ENCODE data around the gene OR56A5.

DNA sequence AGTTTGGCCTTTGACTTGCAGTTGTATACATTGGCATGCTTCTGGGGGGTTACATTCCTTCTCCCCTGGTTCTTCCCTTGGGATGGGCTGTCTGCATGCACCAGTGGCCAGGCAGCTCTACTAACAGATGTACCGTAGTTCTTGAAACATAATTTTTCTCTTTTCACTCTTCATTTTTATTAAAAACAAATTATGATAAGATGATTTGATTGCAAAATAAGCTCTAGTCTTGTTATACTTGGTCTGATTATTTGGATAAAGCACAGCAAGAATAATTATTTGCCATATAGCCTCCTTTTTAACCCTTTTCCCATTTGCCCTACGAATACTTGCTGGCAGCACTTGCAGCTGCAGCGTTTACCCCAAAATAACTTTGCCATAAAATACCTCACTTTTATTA is 12.7 kb downstream of the OR56A5 start:
- TF ChIP-seq EZH2 (IDR thresholded peaks at IDR 0.05) (no peak), POLR2AphosphoS5 (IDR thresholded peaks at IDR 0.05; ENCODE audit: borderline replicate concordance, low read depth, low read length) (no peak)
